ENCODE data around the gene C17orf113.
"Not testable (repeated sequence)": the region's sequence is repeated elsewhere in the genome, so short reads cannot be mapped to it uniquely, and the experiment has no call there.

C17orf113 gene

GRCh38 chr17:42041619-42042018 is 8.8 kb downstream of the C17orf113 start:
- no peak for DNase-seq

- DNase-seq = no peak
Observed at GRCh38 chr17:42040818-42041217, 9.6 kb downstream of the C17orf113 start.

GRCh38 chr17:42039794-42040763 is 10.3 kb downstream of the C17orf113 start:
- no peak for DNase-seq

GRCh38 chr17:42038221-42038973 is 12.0 kb downstream of the C17orf113 start:
- DNase-seq = no peak

- DNase-seq = no peak
Observed at GRCh38 chr17:42034059-42034458, 16.3 kb downstream of the C17orf113 start.

- DNase-seq = no peak
Observed at GRCh38 chr17:42031584-42031983, 18.8 kb downstream of the C17orf113 start.

GRCh38 chr17:42028791-42029127 is 21.6 kb downstream of the C17orf113 start:
- no peak for DNase-seq

- no peak for DNase-seq
Observed at GRCh38 chr17:42027961-42028790, 22.2 kb downstream of the C17orf113 start.

GRCh38 chr17:42027590-42027889 is 22.9 kb downstream of the C17orf113 start:
- DNase-seq = no peak

- no peak for DNase-seq
Observed at GRCh38 chr17:42026857-42027589, 23.4 kb downstream of the C17orf113 start.

- DNase-seq = no peak
Observed at GRCh38 chr17:42025936-42026335, 24.5 kb downstream of the C17orf113 start.

- no peak for DNase-seq
Observed at GRCh38 chr17:42025191-42025579, 25.2 kb downstream of the C17orf113 start.

GRCh38 chr17:42023524-42024349 is 26.7 kb downstream of the C17orf113 start:
- DNase-seq = no peak

- DNase-seq = not testable (repeated sequence)
Observed at GRCh38 chr17:42020845-42021244, 29.6 kb downstream of the C17orf113 start.

GRCh38 chr17:42019509-42020404 is 30.6 kb downstream of the C17orf113 start, which contains the start of gene NKIRAS2:
Gene NKIRAS2 (plus strand): TSS chr17:42020090. CDS start chr17:42021578, 1,488 bp downstream.
- DNase-seq = peak; percentile 91 to 95

- no peak for DNase-seq
Observed at GRCh38 chr17:42018988-42019387, 31.4 kb downstream of the C17orf113 start.

- no peak for DNase-seq
Observed at GRCh38 chr17:42018339-42018738, 32.1 kb downstream of the C17orf113 start.

- no peak for DNase-seq
Observed at GRCh38 chr17:42017866-42018200, 32.6 kb downstream of the C17orf113 start.

GRCh38 chr17:42016941-42017865 is 33.2 kb downstream of the C17orf113 start, which contains the start of gene DNAJC7:
Gene DNAJC7 (minus strand): TSS chr17:42017439. CDS start chr17:42017416, 23 bp downstream.
- peak; percentile 85 to 90 for DNase-seq
